GM12892 (cell line): ENCODE results near the gene TESMIN.

Experiments used
- POLR2A ChIP-seq: IDR thresholded peaks from 2 replicates; pipeline ENCODE4 v1.6.1; 2011; ENCODE audit warnings: low read depth, low read length, control low read depth
- POLR2AphosphoS5 ChIP-seq: IDR thresholded peaks from 2 replicates; pipeline ENCODE4 v1.6.1; 2011; ENCODE audit warnings: low read depth, low read length, control low read depth

DNA sequence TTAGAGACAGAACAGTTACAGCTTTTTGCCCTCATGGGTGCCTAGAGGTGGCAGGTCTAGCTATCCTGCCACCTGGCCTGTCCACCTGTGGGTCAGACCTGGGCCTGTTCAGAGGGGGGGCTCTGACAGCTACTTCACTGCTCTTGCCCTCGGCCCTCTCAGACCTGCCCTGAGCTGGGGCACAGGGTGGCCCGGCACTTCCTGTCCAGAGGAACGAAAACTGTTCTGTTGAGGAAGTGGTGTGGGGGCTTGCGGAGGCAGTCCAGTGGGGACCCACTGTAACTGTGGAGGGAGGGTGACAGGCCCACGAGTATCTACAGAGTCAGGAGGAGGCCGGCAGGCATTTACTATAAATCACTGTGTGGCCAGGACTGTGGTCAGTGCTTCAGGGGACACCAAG is 16.2 kb downstream of the TESMIN start:
- no peak for TF ChIP-seq POLR2AphosphoS5
- TF ChIP-seq POLR2A = no peak
